Liver (tissue), 9 donors: Measurements from ENCODE around the gene ADCY9. TPM values are rescaled to one million over a fixed set of nuclear protein-coding genes. Genes with fewer than 3 reads are reported as not detected.

Source experiments
- DNase-seq: peaks from one replicate; pipeline ENCODE4 v3.0.0-alpha.2; 2017; ENCODE audit warnings: low spot score
- H3K27ac ChIP-seq, 2 donors: one replicate each; pipeline ENCODE4 v1.7.0; 2013; ENCODE audit warnings: inconsistent platforms in 2 of 2, low read length in 2 of 2, control low read depth in 1 of 2, low read depth in 1 of 2, mild to moderate bottlenecking in 1 of 2
- H3K27me3 ChIP-seq, 4 donors: one replicate each; pipeline versions ENCODE4 v1.6.1 to v1.7.0; 2013; ENCODE audit warnings: low read length in 3 of 4, inconsistent platforms in 1 of 4, mild to moderate bottlenecking in 1 of 4, moderate library complexity in 1 of 4; ENCODE audit not compliant: control insufficient read depth in 4 of 4, insufficient read depth in 4 of 4
- H3K36me3 ChIP-seq, 4 donors: one replicate each; pipeline versions ENCODE4 v1.6.1 to v1.7.0; 2013; ENCODE audit warnings: low read length in 3 of 4, mild to moderate bottlenecking in 3 of 4, low read depth in 1 of 4, moderate library complexity in 1 of 4; ENCODE audit not compliant: control insufficient read depth in 4 of 4, insufficient read depth in 3 of 4
- H3K4me1 ChIP-seq, 4 donors: one replicate each; pipeline versions ENCODE4 v1.6.1 to v1.7.0; 2013; ENCODE audit warnings: low read length in 3 of 4, mild to moderate bottlenecking in 3 of 4, moderate library complexity in 1 of 4; ENCODE audit not compliant: control insufficient read depth in 4 of 4, insufficient read depth in 4 of 4
- H3K4me3 ChIP-seq, 3 donors: one replicate each; pipeline versions ENCODE4 v1.6.1 to v1.7.0; 2013; ENCODE audit warnings: low read length in 3 of 3, control low read depth in 1 of 3, low read depth in 1 of 3, mild to moderate bottlenecking in 1 of 3
- H3K9ac ChIP-seq, 2 donors: one replicate each; pipeline ENCODE4 v1.7.0; 2013; ENCODE audit warnings: low read length in 2 of 2, mild to moderate bottlenecking in 2 of 2, moderate library complexity in 2 of 2, control low read depth in 1 of 2, low read depth in 1 of 2
- H3K9me3 ChIP-seq, 4 donors: one replicate each; pipeline versions ENCODE4 v1.6.1 to v1.7.0; 2013; ENCODE audit warnings: low read length in 3 of 4; ENCODE audit not compliant: control insufficient read depth in 4 of 4
- ATF3 ChIP-seq: IDR thresholded peaks from 2 replicates; pipeline ENCODE4 v1.6.1; 2016; ENCODE audit warnings: antibody characterized with exemption
- EGR1 ChIP-seq, 2 donors: IDR thresholded peaks; 2 replicates each; pipeline ENCODE4 v1.6.1; 2016 to 2018; ENCODE audit warnings: antibody characterized with exemption in 2 of 2, low read depth in 2 of 2
- FOXA1 ChIP-seq: IDR thresholded peaks from 2 replicates; pipeline ENCODE4 v1.6.1; 2016; ENCODE audit warnings: antibody characterized with exemption
- FOXA2 ChIP-seq: IDR thresholded peaks from 2 replicates; pipeline ENCODE4 v1.6.1; 2016; ENCODE audit warnings: antibody characterized with exemption
- GABPA ChIP-seq, 2 donors: IDR thresholded peaks in 1 of 2; conservative IDR thresholded peaks in 1 of 2; 2 replicates each; pipeline ENCODE4 v1.6.1; 2016; ENCODE audit warnings: antibody characterized with exemption in 2 of 2, mild to moderate bottlenecking in 1 of 2, moderate library complexity in 1 of 2
- HNF4A ChIP-seq, 2 donors: conservative IDR thresholded peaks; 2 replicates each; pipeline ENCODE4 v1.6.1; 2016; ENCODE audit warnings: antibody characterized with exemption in 2 of 2, mild to moderate bottlenecking in 2 of 2
- HNF4G ChIP-seq: IDR thresholded peaks from 2 replicates; pipeline ENCODE4 v1.6.1; 2016; ENCODE audit warnings: antibody characterized with exemption
- JUND ChIP-seq, 2 donors: IDR thresholded peaks; 2 replicates each; pipeline ENCODE4 v1.6.1; 2016; ENCODE audit warnings: antibody characterized with exemption in 2 of 2
- MAX ChIP-seq: IDR thresholded peaks from 2 replicates; pipeline ENCODE4 v1.6.1; 2016; ENCODE audit warnings: antibody characterized with exemption
- NR2F2 ChIP-seq: IDR thresholded peaks from 2 replicates; pipeline ENCODE4 v1.6.1; 2016; ENCODE audit warnings: antibody characterized with exemption
- RAD21 ChIP-seq, 2 donors: IDR thresholded peaks; 2 replicates each; pipeline ENCODE4 v1.6.1; 2016; ENCODE audit warnings: antibody characterized with exemption in 2 of 2, mild to moderate bottlenecking in 2 of 2
- RXRA ChIP-seq, 2 donors: IDR thresholded peaks; 2 replicates each; pipeline ENCODE4 v1.6.1; 2017 to 2018; ENCODE audit warnings: antibody characterized with exemption in 2 of 2, mild to moderate bottlenecking in 1 of 2
- SP1 ChIP-seq: IDR thresholded peaks from 2 replicates; pipeline ENCODE4 v1.6.1; 2018; ENCODE audit warnings: antibody characterized with exemption, mild to moderate bottlenecking
- TAF1 ChIP-seq: conservative IDR thresholded peaks from 2 replicates; pipeline ENCODE4 v1.6.1; 2016; ENCODE audit warnings: antibody characterized with exemption, mild to moderate bottlenecking
- YY1 ChIP-seq: IDR thresholded peaks from 2 replicates; pipeline ENCODE4 v1.6.1; 2016; ENCODE audit warnings: antibody characterized with exemption, mild to moderate bottlenecking
- ZBTB33 ChIP-seq: IDR thresholded peaks from 2 replicates; pipeline ENCODE4 v1.6.1; 2016; ENCODE audit warnings: antibody characterized with exemption
- WGBS: extraction: QIAGEN DNeasy Blood & Tissue Kit; methylation state at CpG from one replicate; pipeline ENCODE4 v1.1.7; 2013; 5-methylcytosine and 5-hydroxymethylcytosine counted together
- polyA plus RNA-seq, 2 donors: library from polyadenylated mRNA; stranded (reverse) in 1 of 2; unstranded in 1 of 2; fragments of 200-250 nt in 1 of 2; fragments of >200 nt in 1 of 2; fragmentation: Nextera tagmentation in 1 of 2; extraction: Ambion mirVana in 1 of 2; gene quantifications; one replicate each; pipeline versions ENCODE4 v1.2.1 to v1.2.3, GENCODE V29; 2013 to 2015
- total RNA-seq, 2 donors: library from RNA; depleted of rRNA; stranded (reverse); fragments of >200 nt; gene quantifications; one replicate each; pipeline ENCODE4 v1.2.3, GENCODE V29; 2014
- TF ChIP-seq, protein P1 (sequence below): IDR thresholded peaks from 2 replicates; pipeline ENCODE4 v1.6.1; 2016; ENCODE audit warnings: antibody characterized with exemption, mild to moderate bottlenecking
- TF ChIP-seq, protein P2 (sequence below): fragments of 150-350 bp; IDR thresholded peaks from 2 replicates; pipeline ENCODE4 v1.5.1; 2017; ENCODE audit warnings: improper control_type of control experiment, low read depth, low read length; ENCODE audit not compliant: missing input control
- donor health status: healthy.
- donor health status: healthy.
- donor health status: healthy.
- donor health status: healthy.
- donor health status: healthy.

Gene ADCY9
- total and polyA plus RNA-seq, 4 donors, result 3.6 to 25.1 (median 11.0) TPM

DNA sequence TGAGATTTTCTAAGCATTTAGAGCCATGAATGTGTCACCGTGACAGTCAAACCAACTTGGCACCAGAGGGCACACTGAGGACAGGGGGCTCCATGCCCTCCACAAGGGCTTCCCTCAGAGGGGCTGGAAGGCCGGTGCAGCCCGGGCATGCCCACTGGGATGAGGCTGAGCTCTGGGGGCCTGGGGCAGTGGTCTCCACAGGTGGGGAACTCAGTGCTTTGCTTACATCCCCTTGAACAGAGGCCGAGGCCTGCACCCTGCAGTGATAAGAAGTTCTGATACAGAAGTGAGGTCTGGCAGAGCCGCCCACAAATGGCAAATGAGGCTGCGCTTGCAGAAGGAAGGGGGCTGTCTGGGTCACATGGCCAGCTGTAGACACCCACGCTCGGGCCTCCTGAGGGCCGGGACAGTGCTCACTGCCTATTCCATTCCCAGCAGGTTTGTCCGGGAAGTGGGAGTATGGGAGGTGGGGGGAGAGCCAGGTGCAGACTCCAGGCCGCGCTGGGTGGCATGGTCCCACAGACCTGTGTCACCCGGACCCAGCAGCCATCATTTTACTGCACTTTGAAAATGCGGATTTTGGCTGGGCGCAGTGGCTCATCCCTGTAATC, 118.9 kb downstream of the ADCY9 start:
- TF ChIP-seq FOXA2 (no peak), HNF4G (no peak), RAD21 (IDR thresholded peaks at IDR 0.05) (no peak), RXRA (IDR thresholded peaks at IDR 0.05) (no peak), TAF1 (no peak), SP1 (no peak), MAX (no peak), ZBTB33 (no peak), EGR1 (IDR thresholded peaks at IDR 0.05; ENCODE audit: low read depth in 2 of 2) (no peak), ATF3 (no peak)
- TF ChIP-seq, protein P1, sequence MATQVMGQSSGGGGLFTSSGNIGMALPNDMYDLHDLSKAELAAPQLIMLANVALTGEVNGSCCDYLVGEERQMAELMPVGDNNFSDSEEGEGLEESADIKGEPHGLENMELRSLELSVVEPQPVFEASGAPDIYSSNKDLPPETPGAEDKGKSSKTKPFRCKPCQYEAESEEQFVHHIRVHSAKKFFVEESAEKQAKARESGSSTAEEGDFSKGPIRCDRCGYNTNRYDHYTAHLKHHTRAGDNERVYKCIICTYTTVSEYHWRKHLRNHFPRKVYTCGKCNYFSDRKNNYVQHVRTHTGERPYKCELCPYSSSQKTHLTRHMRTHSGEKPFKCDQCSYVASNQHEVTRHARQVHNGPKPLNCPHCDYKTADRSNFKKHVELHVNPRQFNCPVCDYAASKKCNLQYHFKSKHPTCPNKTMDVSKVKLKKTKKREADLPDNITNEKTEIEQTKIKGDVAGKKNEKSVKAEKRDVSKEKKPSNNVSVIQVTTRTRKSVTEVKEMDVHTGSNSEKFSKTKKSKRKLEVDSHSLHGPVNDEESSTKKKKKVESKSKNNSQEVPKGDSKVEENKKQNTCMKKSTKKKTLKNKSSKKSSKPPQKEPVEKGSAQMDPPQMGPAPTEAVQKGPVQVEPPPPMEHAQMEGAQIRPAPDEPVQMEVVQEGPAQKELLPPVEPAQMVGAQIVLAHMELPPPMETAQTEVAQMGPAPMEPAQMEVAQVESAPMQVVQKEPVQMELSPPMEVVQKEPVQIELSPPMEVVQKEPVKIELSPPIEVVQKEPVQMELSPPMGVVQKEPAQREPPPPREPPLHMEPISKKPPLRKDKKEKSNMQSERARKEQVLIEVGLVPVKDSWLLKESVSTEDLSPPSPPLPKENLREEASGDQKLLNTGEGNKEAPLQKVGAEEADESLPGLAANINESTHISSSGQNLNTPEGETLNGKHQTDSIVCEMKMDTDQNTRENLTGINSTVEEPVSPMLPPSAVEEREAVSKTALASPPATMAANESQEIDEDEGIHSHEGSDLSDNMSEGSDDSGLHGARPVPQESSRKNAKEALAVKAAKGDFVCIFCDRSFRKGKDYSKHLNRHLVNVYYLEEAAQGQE, result no peak
- TF ChIP-seq, protein P2, sequence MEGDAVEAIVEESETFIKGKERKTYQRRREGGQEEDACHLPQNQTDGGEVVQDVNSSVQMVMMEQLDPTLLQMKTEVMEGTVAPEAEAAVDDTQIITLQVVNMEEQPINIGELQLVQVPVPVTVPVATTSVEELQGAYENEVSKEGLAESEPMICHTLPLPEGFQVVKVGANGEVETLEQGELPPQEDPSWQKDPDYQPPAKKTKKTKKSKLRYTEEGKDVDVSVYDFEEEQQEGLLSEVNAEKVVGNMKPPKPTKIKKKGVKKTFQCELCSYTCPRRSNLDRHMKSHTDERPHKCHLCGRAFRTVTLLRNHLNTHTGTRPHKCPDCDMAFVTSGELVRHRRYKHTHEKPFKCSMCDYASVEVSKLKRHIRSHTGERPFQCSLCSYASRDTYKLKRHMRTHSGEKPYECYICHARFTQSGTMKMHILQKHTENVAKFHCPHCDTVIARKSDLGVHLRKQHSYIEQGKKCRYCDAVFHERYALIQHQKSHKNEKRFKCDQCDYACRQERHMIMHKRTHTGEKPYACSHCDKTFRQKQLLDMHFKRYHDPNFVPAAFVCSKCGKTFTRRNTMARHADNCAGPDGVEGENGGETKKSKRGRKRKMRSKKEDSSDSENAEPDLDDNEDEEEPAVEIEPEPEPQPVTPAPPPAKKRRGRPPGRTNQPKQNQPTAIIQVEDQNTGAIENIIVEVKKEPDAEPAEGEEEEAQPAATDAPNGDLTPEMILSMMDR, result no peak
- WGBS, result 95% methylated on average over 15 of the region's 15 CpGs
- Histone ChIP-seq H3K27me3 (no peaks in the 10 kb centered on the region), H3K36me3 (no peaks in the 10 kb centered on the region), H3K9me3 (no peaks in the 10 kb centered on the region), H3K4me1 (no peaks in the 10 kb centered on the region), H3K4me3 (no peak overlapping the region), H3K27ac (no peak overlapping the region), H3K9ac (no peak overlapping the region)
- DNase-seq, result no peak

DNA sequence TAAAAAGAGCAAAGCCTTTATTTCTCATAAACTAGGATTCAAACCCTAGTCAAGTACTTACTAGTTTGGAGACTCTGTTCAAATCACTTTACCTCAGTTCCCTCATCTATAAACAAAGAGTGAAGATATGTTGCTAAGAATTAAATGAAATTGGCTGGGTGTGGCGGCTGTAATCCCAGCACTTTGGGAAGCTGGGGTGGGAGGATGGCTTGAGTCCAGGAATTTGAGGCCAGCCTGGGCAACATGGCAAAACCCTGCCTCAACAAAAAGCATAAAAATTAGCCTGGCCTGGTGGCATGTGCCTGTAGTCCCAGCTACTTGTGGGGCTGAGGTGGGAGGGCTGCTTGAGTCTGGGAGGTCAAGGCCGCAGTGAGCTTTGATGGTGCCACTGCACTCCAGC, 121.2 kb downstream of the ADCY9 start:
- TF ChIP-seq HNF4A (conservative IDR thresholded peaks at IDR 0.05), result no peak
- TF ChIP-seq ZBTB33, result no peak
- no peak for TF ChIP-seq YY1
- TF ChIP-seq RXRA (IDR thresholded peaks at IDR 0.05), result no peak
- TF ChIP-seq NR2F2, result no peak
- no peak for TF ChIP-seq TAF1
- no peak for TF ChIP-seq EGR1 (IDR thresholded peaks at IDR 0.05; ENCODE audit: low read depth in 2 of 2)
- no peak for TF ChIP-seq MAX
- TF ChIP-seq JUND (IDR thresholded peaks at IDR 0.05), result no peak
- no peak for TF ChIP-seq FOXA2
- TF ChIP-seq ATF3, result no peak
- no peak for TF ChIP-seq FOXA1
- TF ChIP-seq GABPA (IDR thresholded peaks at IDR 0.05 in 1 of 2, conservative IDR thresholded peaks at IDR 0.05 in 1 of 2), result no peak
- TF ChIP-seq HNF4G, result no peak
- H3K27ac ChIP-seq, result no peak overlapping the region
- peaks cover 0 to 1% (median 0%) of the 10 kb centered on the region in 4 donors for H3K36me3 ChIP-seq
- 47% methylated on average over 2 of the region's 2 CpGs for WGBS
- no peaks in the 10 kb centered on the region for H3K9me3 ChIP-seq
- no peaks in the 10 kb centered on the region for H3K27me3 ChIP-seq
- DNase-seq, result no peak
- no peaks in the 10 kb centered on the region for H3K4me1 ChIP-seq
- no peak overlapping the region for H3K9ac ChIP-seq
- no peak overlapping the region for H3K4me3 ChIP-seq
